HG03571 (cell line): ENCODE data around the gene RANBP17.

Experiments used
- ATAC-seq: cut with Tn5 transposase; IDR thresholded peaks from one replicate; pipeline ENCODE4 v1.9.1; 2021; ENCODE audit not compliant: unreplicated experiment

The RANBP17 gene

DNA sequence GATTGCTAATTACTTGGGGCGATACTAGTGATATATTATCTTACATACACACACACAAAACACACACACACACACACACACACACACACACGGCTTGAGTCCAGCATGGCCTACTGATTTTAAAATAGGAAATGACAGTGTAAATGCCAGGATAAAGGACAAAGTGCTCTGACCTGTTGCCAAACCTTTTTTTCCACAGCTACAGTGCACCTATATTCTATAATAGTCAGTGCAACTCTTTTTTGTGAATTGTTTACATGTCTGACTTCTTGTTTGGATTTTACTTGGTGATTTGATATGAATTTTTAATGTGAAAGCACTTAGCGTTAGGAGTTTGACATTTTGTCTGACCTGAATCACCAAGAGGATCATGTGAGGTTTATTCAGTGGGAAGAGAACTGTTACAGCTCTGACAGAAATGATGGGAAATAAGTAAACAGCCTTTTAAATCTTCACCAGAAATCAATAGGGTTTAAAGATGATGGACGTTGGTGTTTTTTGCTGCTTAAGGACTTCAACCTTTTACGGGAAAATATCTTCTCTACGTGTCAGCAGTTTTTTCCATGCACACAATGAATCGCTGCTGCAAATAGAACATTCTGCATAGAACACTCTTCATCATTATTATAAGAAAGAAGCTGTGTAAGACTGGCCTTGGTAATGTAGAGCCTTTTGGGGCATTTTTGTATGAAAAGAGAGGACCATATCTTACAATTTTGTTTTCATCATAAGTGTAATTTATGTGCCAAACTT, 218.5 kb downstream of the RANBP17 start:
- ATAC-seq, result no peak

- ATAC-seq, result no peak
These were observed 219.5 kb downstream of the RANBP17 start for GRCh38 chr5:171081319-171081718.

GRCh38 chr5:171092194-171092593, 230.4 kb downstream of the RANBP17 start:
- no peak for ATAC-seq

GRCh38 chr5:171093598-171093997, 231.8 kb downstream of the RANBP17 start:
- no peak for ATAC-seq

DNA sequence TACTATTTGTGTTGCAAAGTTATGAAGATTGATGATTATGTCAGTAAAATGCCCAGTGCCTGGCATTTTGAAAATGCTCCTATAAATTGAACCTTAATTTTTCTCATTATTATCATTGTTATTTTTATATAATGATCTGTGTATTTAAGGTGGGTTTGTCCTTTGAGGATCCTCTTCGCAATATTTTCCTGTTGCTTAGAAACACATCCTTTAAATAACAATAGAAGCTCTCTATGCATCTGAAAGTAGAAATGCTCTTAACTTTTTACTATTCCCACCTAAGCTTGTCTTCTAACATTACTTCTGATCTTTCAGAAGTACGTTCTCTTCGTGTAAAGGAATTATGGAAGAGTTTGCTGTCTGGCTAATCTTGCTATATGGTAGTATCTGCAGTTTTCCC, 232.5 kb downstream of the RANBP17 start:
- ATAC-seq, result no peak

- ATAC-seq, result no peak
These were observed 241.2 kb downstream of the RANBP17 start for GRCh38 chr5:171102877-171103610.

DNA sequence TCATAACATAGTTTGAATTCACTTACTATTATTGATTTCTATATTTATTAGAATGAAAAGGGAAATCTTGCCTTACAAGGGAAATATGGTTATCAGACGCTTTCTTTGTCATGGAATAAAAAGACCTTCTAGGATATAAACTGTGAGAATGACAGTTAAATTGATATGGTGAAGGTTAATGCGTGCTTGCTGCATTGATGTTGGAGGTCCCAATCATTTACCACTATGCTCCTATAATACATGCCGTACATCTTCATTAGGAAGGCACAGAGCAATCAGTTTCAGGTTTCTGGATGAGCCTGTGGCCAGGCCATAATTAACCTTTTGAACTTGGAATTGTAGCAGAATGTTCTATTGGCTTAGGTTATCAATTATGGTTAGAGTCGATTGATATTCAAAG, 245.9 kb downstream of the RANBP17 start:
- no peak for ATAC-seq

DNA sequence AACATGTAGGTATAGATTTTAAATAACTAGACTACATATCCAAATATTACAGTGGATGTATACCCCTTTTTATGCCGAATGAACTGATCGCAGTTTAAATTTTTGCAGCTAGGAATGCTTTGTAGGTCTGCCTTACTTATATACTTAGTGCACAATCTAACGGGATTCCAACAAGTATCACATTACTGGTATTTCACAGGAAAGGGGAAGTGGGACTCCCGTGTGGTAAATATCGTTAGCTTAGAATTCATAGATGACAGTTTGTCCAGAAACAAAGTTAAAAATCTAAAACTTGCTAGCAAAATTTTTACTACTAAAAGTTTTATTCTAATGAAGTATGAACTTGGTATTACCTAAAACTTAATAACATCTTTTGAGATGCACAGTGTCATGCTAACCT, 253.7 kb downstream of the RANBP17 start:
- ATAC-seq, result no peak

DNA sequence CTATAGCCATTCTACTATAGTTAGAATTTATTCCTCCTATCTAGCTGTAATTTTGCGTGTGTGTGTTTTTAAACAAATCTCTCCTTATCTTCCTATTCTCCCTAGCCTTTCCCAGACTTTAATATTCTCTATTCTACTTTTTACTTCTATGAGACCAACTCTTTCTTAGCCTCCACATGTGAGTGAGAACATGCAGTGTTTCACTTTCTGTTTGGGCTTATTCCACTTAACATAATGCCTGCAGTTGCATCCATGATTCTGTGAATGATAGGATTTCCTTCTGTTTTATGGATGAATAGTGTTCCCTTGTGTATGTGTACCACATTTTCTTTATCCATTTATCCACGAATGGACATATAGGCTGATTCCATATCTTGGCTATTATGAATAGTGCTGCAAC, 254.9 kb downstream of the RANBP17 start:
- no peak for ATAC-seq

- ATAC-seq, result no peak
These were observed 259.3 kb downstream of the RANBP17 start for GRCh38 chr5:171120986-171121622.

DNA sequence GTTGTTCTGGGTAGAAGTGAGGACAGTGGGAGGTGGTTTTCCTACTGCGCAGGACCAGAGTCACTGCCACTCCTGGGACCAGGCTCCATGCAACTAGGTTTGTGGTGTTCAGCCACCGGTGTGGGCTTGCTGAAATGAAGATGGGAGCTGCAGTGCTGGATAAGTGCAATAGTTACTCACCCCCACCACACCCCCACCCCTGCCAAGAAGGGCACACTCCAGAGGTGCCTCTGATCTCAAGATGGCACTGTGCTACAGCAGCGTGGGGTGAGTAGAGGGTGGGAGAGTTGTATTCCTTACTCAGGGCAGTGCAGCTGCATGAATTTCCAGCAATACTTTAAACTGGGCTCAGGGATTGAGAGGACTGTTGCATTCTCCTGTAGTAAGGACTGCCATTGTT, 259.8 kb downstream of the RANBP17 start:
- no peak for ATAC-seq

GRCh38 chr5:171122372-171122771, 260.6 kb downstream of the RANBP17 start:
- no peak for ATAC-seq

DNA sequence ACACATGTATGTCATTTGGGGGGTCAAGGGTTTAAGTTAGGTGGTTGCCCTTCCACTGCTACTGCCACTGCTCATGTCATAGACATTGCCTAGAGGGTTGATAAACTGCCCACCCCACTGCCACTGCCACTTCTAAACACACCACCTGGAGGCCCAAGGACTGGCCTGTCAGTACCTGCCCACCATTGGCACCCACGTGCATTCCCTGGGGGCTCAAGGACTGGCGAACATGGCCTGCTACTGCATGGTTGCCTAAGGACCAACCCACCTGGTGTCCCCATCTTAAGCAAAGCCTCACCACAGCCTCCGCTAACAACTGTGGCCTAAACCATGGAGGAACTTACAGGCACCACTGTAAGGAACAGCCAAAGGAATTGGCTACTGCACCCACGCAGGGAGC, 261.6 kb downstream of the RANBP17 start:
- no peak for ATAC-seq

- ATAC-seq, result no peak
These were observed 265.5 kb downstream of the RANBP17 start for GRCh38 chr5:171127314-171127713.

DNA sequence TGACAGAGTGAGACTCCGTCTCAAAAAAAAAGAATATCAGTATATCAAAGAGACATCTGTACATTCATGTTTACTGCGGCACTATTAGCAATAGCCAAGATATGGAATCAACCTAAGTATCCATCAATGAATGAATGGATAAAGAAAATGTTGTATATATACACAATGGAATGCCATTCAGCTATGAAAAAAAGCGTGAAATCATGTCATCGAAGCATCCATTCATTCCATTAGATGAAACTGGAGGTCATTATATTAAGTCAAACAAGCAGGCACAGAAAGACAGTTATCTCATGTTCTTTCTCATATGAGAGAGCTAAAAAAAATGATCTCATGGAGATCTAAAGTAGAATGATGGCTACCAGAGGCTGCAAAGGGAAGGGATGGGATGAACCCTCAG, 266.3 kb downstream of the RANBP17 start:
- no peak for ATAC-seq

DNA sequence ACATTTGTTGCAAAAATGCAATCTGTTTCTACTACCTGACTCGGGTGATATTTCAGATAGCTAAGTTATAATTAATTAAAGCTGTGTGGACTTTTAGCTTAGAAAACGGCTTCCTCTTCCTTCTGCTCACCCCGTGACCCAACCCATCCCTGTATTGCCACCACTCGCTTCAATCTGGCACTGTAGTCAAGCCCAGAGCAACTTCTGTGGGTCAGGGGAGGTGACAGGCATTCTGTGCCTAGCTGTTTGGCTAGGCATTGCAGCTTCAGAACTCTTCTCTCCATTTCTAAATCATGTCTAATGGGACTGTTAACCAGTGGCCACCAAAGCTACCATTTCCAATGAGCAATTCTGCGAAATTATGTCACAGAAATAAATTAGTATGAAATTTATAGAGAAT, 267.5 kb downstream of the RANBP17 start:
- no peak for ATAC-seq

- no peak for ATAC-seq
These were observed 269.7 kb downstream of the RANBP17 start for GRCh38 chr5:171131497-171131896.

- ATAC-seq, result no peak
These were observed 276.1 kb downstream of the RANBP17 start for GRCh38 chr5:171137768-171138525.

GRCh38 chr5:171139227-171139626, 277.4 kb downstream of the RANBP17 start:
- ATAC-seq, result no peak

DNA sequence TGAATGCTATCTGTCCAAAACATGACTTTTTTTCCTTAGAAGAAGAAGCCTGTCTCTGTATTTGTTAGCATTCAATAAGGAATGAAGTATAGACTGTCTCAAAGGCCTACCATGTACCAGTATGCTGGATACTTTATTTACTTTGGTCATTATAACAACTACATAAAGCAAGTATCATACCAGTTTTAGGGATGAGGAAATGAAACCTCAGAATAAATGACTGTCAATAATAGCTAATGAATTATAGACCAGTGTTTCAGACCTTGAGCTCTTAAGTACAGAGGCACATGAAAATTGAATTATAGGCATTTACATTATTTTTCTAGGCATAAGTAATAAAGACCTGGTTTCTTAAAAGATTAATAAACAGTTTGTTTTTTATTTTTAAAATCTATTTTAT, 280.8 kb downstream of the RANBP17 start:
- ATAC-seq, result no peak

- ATAC-seq, result no peak
These were observed 281.4 kb downstream of the RANBP17 start for GRCh38 chr5:171143171-171143570.
